Ovary (tissue), 9 donors: Measurements from ENCODE around the gene STAT6. TPM values are rescaled to one million over a fixed set of nuclear protein-coding genes. Genes with fewer than 3 reads are reported as not detected.
A peak's percentile ranks its signal among the peaks of the same experiment; 100 is the strongest.

Experiments used
- DNase-seq, 5 donors: peaks; one replicate each; pipeline ENCODE4 v3.0.0-alpha.2; 2019 to 2020
- H3K27ac ChIP-seq, 2 donors: fragments of 200-600 bp; one replicate each; pipeline versions ENCODE4 v1.5.1 to v1.8.0; 2019 to 2022
- H3K27me3 ChIP-seq: fragments of 200-600 bp; one replicate; pipeline ENCODE4 v1.8.0; 2022
- H3K36me3 ChIP-seq: fragments of 200-600 bp; sonication (generic); one replicate; pipeline ENCODE4 v1.5.1; 2019
- H3K4me1 ChIP-seq: one replicate; pipeline ENCODE4 v1.8.1; 2013; ENCODE audit warnings: mild to moderate bottlenecking, moderate library complexity; ENCODE audit not compliant: insufficient read depth
- H3K4me3 ChIP-seq: fragments of 200-600 bp; sonication (generic); one replicate; pipeline ENCODE4 v1.5.1; 2017
- H3K9me3 ChIP-seq, 2 donors: fragments of 200-600 bp in 1 of 2; sonication (generic) in 1 of 2; one replicate each; pipeline versions ENCODE4 v1.5.1 to v1.8.1; 2013 to 2019; ENCODE audit warnings: mild to moderate bottlenecking in 1 of 2, moderate library complexity in 1 of 2
- CTCF ChIP-seq, 3 donors: fragments of 450-650 bp in 2 of 3; fragments of 200-600 bp in 1 of 3; IDR thresholded peaks; one replicate each; pipeline versions ENCODE4 v1.5.1 to v1.8.0; 2016 to 2022; ENCODE audit warnings: antibody characterized with exemption in 3 of 3, mild to moderate bottlenecking in 1 of 3
- EP300 ChIP-seq: sonication (generic); formaldehyde crosslinking; IDR thresholded peaks from one replicate; pipeline ENCODE4 v1.6.1; 2017; ENCODE audit warnings: antibody characterized with exemption
- POLR2A ChIP-seq: fragments of 450-650 bp; IDR thresholded peaks from one replicate; pipeline ENCODE4 v1.6.1; 2017; ENCODE audit warnings: antibody characterized with exemption, mild to moderate bottlenecking, moderate library complexity
- WGBS, 3 donors: extraction: QIAGEN DNeasy Blood & Tissue Kit in 1 of 3; methylation state at CpG; one replicate each; pipeline versions ENCODE4 v1.1.5 to v1.1.7; 2013 to 2017; 5-methylcytosine and 5-hydroxymethylcytosine counted together
- intact Hi-C, 4 donors: fragments of 100-400 bp; cut with DNase I; formaldehyde crosslinking; loops; one replicate each; pipeline versions ENCODE4 v1.11.0 to v1.15.1; 2022 to 2023
- polyA plus RNA-seq, 2 donors: library from polyadenylated mRNA; stranded (reverse); fragments of 200-250 nt in 1 of 2; fragments of 350-450 nt in 1 of 2; fragmentation: Illumina TruSeq in 1 of 2; extraction: RNeasy Lipid Tissue Mini Kit (QIAGEN cat#74804) in 1 of 2; gene quantifications; one replicate each; pipeline ENCODE4 v1.2.3, GENCODE V29; 2013 to 2014
- total RNA-seq, 7 donors: library from RNA; depleted of rRNA in 2 of 7; stranded (reverse); fragments of >200 nt in 2 of 7; fragmentation: NEBNext Ultra II Directional in 3 of 7; extraction: Animal tissue kit (Norgen Biotek cat#: 25700) in 3 of 7; gene quantifications; one replicate each; pipeline versions ENCODE4 v1.1.0 to v1.2.4, GENCODE V29; 2016 to 2023
- donor health status: DM: no; HTN: no; CAD: no; lungs with moderate emphysema.
- donor health status: DM: no; HTN: no; CAD: no.
- donor health status: Bipolar disorder and iron deficiency.
- donor health status: DM: yes; HTN: yes; CAD: no.
- donor health status: DM: no; HTN: no; CAD: no.
- donor health status: DM: yes; HTN: yes; CAD: no.

Gene STAT6
- total and polyA plus RNA-seq, 9 donors, result 67.4 to 211 (median 166) TPM

- Histone ChIP-seq H3K4me1 (peaks cover 25% of the 10 kb centered on the region), H3K27ac (peak overlapping the region; percentile 42 to 87), H3K36me3 (no peaks in the 10 kb centered on the region), H3K9me3 (no peaks in the 10 kb centered on the region), H3K4me3 (peak overlapping the region; percentile 1), H3K27me3 (no peaks in the 10 kb centered on the region)
- TF ChIP-seq CTCF (IDR thresholded peaks at IDR 0.05), result no peak
- no peak for TF ChIP-seq POLR2A
- intact Hi-C loops, result no loop called here
- DNase-seq, result peak; percentile 90 to 93 (median 91)
- 22 to 29% (median 24%) methylated on average over 23 to 24 of the region's 24 CpGs for WGBS, 3 donors
These were observed 17.6 kb downstream of the STAT6 start for GRCh38 chr12:57093415-57094207.

GRCh38 chr12:57092876-57093414, 18.2 kb downstream of the STAT6 start:
- no peak for TF ChIP-seq CTCF (IDR thresholded peaks at IDR 0.05)
- H3K4me3 ChIP-seq, result no peak overlapping the region
- DNase-seq, result peak in 1 of 5 donors; percentile 37

DNA sequence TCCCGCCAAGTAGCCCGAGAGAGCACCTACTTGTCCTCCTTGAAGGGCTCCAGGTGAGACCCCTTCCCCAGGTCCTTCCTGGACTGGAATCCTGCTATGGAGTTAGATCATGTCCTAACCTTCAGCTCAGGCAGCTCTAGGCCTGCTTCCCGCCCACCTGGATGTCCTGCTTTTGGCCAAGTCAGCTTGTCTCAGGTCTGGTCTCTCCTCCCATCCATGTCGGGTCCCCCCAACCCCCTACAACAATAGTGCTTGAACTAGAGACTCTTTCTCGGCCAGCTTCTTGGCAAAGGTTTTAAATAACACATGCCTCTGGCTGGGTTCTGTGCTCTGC, 18.7 kb downstream of the STAT6 start:
- Histone ChIP-seq H3K36me3 (no peaks in the 10 kb centered on the region), H3K9me3 (no peaks in the 10 kb centered on the region), H3K4me1 (peaks cover 25% of the 10 kb centered on the region), H3K4me3 (no peak overlapping the region), H3K27ac (peak overlapping the region; percentile 42 to 87), H3K27me3 (no peaks in the 10 kb centered on the region)
- DNase-seq, result peak in 1 of 5 donors; percentile 40
- TF ChIP-seq POLR2A, result no peak
- TF ChIP-seq EP300, result no peak
- no peak for TF ChIP-seq CTCF (IDR thresholded peaks at IDR 0.05)
- intact Hi-C loops, result no loop called here
- WGBS, 3 donors, result 43 to 49% (median 44%) methylated on average over 5 of the region's 5 CpGs

More at GRCh38 chr12:57092876-57093414, 18.2 kb downstream of the STAT6 start:
- H3K4me1 ChIP-seq, result peaks cover 25% of the 10 kb centered on the region
- no peaks in the 10 kb centered on the region for H3K9me3 ChIP-seq
- no peaks in the 10 kb centered on the region for H3K27me3 ChIP-seq
- H3K27ac ChIP-seq, result peak overlapping the region; percentile 42 to 87
- intact Hi-C loops, result no loop called here
- no peaks in the 10 kb centered on the region for H3K36me3 ChIP-seq
- WGBS, 3 donors, result 57 to 62% (median 61%) methylated on average over 4 of the region's 4 CpGs

DNA sequence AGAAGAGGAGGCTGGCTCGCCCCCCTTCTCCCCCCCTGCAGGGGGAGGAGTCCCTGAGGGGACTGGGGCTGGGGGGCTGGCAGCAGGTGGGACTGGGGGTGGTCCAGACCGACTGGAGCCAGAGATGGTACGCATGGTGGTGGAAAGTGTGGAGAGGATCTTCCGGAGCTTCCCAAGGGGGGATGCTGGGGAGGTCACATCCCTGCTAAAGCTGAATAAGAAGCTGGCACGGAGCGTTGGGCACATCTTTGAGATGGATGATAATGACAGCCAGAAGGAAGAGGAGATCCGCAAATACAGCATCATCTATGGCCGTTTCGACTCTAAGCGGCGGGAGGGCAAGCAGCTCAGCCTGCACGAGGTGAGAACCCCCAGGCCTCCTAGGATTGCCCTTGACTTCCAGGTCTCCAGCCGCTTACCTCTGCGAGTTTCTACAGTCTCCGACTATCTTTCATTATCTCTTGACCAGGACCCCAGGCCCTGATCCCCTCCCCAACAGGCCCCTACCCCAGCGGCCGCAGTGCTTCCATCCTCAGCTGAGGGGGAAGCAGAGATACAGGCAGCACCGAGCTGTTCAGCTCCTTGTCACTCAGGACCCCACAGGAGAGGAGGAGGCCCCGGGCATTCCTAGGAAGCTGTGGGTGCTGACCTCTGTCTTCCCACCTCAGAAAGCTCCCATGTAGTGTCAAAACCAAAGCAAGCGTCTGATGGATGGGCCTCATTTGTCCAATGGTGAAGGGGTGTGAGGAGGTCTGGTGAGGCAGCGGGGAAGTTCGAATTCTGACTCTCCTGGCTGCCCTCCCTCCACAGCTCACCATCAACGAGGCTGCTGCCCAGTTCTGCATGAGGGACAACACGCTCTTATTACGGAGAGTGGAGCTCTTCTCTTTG, 19.3 kb downstream of the STAT6 start:
- H3K36me3 ChIP-seq, result no peaks in the 10 kb centered on the region
- WGBS, 3 donors, result 54% methylated on average over 25 of the region's 25 CpGs
- H3K27me3 ChIP-seq, result no peaks in the 10 kb centered on the region
- TF ChIP-seq EP300, result no peak
- TF ChIP-seq CTCF (IDR thresholded peaks at IDR 0.05), result no peak
- TF ChIP-seq POLR2A, result no peak
- intact Hi-C loops, result no loop called here
- H3K27ac ChIP-seq, result peak overlapping the region; percentile 42 to 87
- peak overlapping the region; percentile 67 for H3K4me3 ChIP-seq
- no peaks in the 10 kb centered on the region for H3K9me3 ChIP-seq
- peaks cover 25% of the 10 kb centered on the region for H3K4me1 ChIP-seq
- DNase-seq, result peak in 2 of 5 donors; percentile 45 to 47
